HepG2 (cell line): ENCODE results near the gene NREP. TPM values are rescaled to one million over a fixed set of nuclear protein-coding genes. Genes with fewer than 3 reads are reported as not detected.

Experiments
- ATAC-seq: fragments of 200-7000 bp; cut with Tn5 transposase; 3 replicates; pipeline ENCODE4 v1.9.1; 2020; ENCODE audit warnings: mild to moderate bottlenecking, moderate library complexity
- BruUV-seq: library from RNA; stranded (reverse); fragments of 400-500 nt; replicated peaks from 2 replicates; lab custom pipeline; 2021; lab: Mats Ljungman, UMichigan
- CTCF ChIA-PET: fragments of 300-600 bp; formaldehyde crosslinking; extraction: SDS; loops from one replicate; lab custom pipeline; 2021; ENCODE audit warnings: low total read pairs, inconsistent platforms, low intra/inter-chr PET ratio; lab: Yijun Ruan, JAX
- POLR2A ChIA-PET: fragments of 350-600 bp; sonication (Branson Sonifier 250); formaldehyde crosslinking; loops from one replicate; lab custom pipeline; 2020; ENCODE audit warnings: antibody characterized with exemption, inconsistent platforms; lab: Yijun Ruan, JAX
- DNase-seq: peaks from one replicate; pipeline ENCODE4 v3.0.0-alpha.2; 2015; ENCODE audit warnings: low spot score
- FAIRE-seq: peaks from 3 replicates; lab custom pipeline; 2011; peaks lifted over from hg19 to GRCh38; lab: Jason Lieb, UNC
- H2AFZ ChIP-seq: one replicate; pipeline ENCODE4 v1.6.1; 2011; ENCODE audit warnings: low read length, inconsistent platforms
- H3K27ac ChIP-seq: fragments of 300-600 bp; 3 replicates; pipeline ENCODE4 v1.8.0; 2011; ENCODE audit warnings: mixed run types, mild to moderate bottlenecking, mixed read lengths, low read length, inconsistent platforms; ENCODE audit not compliant: insufficient read depth; ENCODE audit errors: extremely low read length
- H3K27me3 ChIP-seq, 2 experiments: fragments of 200-600 bp in 1 of 2; 2 replicates in 1 of 2; 3 replicates in 1 of 2; pipeline versions ENCODE4 v1.6.0 to v1.8.0; 2011; ENCODE audit warnings: low read length in 2 of 2, mild to moderate bottlenecking in 2 of 2, moderate library complexity in 2 of 2, inconsistent platforms in 1 of 2; ENCODE audit not compliant: insufficient read depth in 2 of 2, control insufficient read depth in 1 of 2
- H3K36me3 ChIP-seq, 2 experiments: fragments of 200-600 bp in 1 of 2; replicated peaks in 1 of 2; 2 replicates in 1 of 2; 3 replicates in 1 of 2; pipeline versions ENCODE4 v1.5.1 to v1.8.0; 2011; ENCODE audit warnings: low read length in 2 of 2, inconsistent platforms in 1 of 2; ENCODE audit not compliant: insufficient read depth in 2 of 2, control insufficient read depth in 1 of 2
- H3K4me1 ChIP-seq: 2 replicates; pipeline ENCODE4 v1.5.1; 2012; ENCODE audit warnings: low read length, inconsistent platforms; ENCODE audit not compliant: insufficient read depth
- H3K4me2 ChIP-seq: 2 replicates; pipeline ENCODE4 v1.6.0; 2011; ENCODE audit warnings: low read depth, low read length, inconsistent platforms
- H3K4me3 ChIP-seq, 3 experiments: fragments of 200-600 bp in 1 of 3; sonication (generic), shearing (Covaris generic) in 1 of 3; replicated peaks in 1 of 3; 2 replicates each; pipeline ENCODE4 v1.5.1; 2011 to 2016; ENCODE audit warnings: low read length in 3 of 3, inconsistent platforms in 2 of 3, low read depth in 2 of 3, mild to moderate bottlenecking in 2 of 3, control low read depth in 1 of 3, mixed read lengths in 1 of 3; ENCODE audit not compliant: insufficient read depth in 1 of 3
- H3K79me2 ChIP-seq: one replicate; pipeline ENCODE4 v1.6.1; 2011; ENCODE audit warnings: low read length, inconsistent platforms; ENCODE audit not compliant: insufficient read depth
- H3K9ac ChIP-seq: 2 replicates; pipeline ENCODE4 v1.6.0; 2011; ENCODE audit warnings: mild to moderate bottlenecking, low read depth, low read length, inconsistent platforms; ENCODE audit not compliant: insufficient read depth
- H3K9me3 ChIP-seq: 2 replicates; pipeline ENCODE4 v1.5.1; 2012; ENCODE audit warnings: mild to moderate bottlenecking, low read length
- H4K20me1 ChIP-seq: 2 replicates; pipeline ENCODE4 v1.6.0; 2011; ENCODE audit warnings: inconsistent platforms, mild to moderate bottlenecking, low read length, moderate library complexity; ENCODE audit not compliant: insufficient read depth
- BORCS8-MEF2B ChIP-seq: sonication (generic); formaldehyde crosslinking; IDR thresholded peaks from 2 replicates; pipeline ENCODE4 v1.8.0; 2022; ENCODE audit warnings: mild to moderate bottlenecking, missing genetic modification reagents
- ELF1 ChIP-seq: sonication (generic); formaldehyde crosslinking; IDR thresholded peaks from 2 replicates; pipeline ENCODE4 v1.4.0; 2020; ENCODE audit warnings: missing genetic modification reagents
- IRF1 ChIP-seq: sonication (generic); formaldehyde crosslinking; IDR thresholded peaks from 2 replicates; pipeline ENCODE4 v1.4.0; 2020; ENCODE audit warnings: low read depth, mild to moderate bottlenecking, missing genetic modification reagents
- KAT2B ChIP-seq: fragments of 150-350 bp; IDR thresholded peaks from 2 replicates; pipeline ENCODE4 v1.6.1; 2014; ENCODE audit warnings: low read depth, low read length, borderline replicate concordance
- RFXANK ChIP-seq: IDR thresholded peaks from 2 replicates; pipeline ENCODE4 v1.6.1; 2016
- STAG1 ChIP-seq: sonication (generic); formaldehyde crosslinking; IDR thresholded peaks from 2 replicates; pipeline ENCODE4 v1.4.0; 2020; ENCODE audit warnings: missing genetic modification reagents
- TIGD3 ChIP-seq: sonication (generic); formaldehyde crosslinking; IDR thresholded peaks from 2 replicates; pipeline ENCODE4 v1.5.1; 2020; ENCODE audit warnings: mild to moderate bottlenecking, missing genetic modification reagents, borderline replicate concordance
- ZFAT ChIP-seq: sonication (generic); formaldehyde crosslinking; conservative IDR thresholded peaks from 2 replicates; pipeline ENCODE4 v1.8.1; 2023; ENCODE audit warnings: missing genetic modification reagents, inconsistent platforms
- ZNF230 ChIP-seq: sonication (generic); formaldehyde crosslinking; IDR thresholded peaks from 2 replicates; pipeline ENCODE4 v1.4.0; 2020; ENCODE audit warnings: mild to moderate bottlenecking, missing genetic modification reagents
- ZNF747 ChIP-seq: sonication (generic); formaldehyde crosslinking; IDR thresholded peaks from 2 replicates; pipeline ENCODE4 v1.8.1; 2023; ENCODE audit warnings: missing genetic modification reagents, mild to moderate bottlenecking, borderline replicate concordance
- ZNF792 ChIP-seq: IDR thresholded peaks from 2 replicates; pipeline ENCODE4 v1.6.1; 2016
- ZSCAN25 ChIP-seq: sonication (generic); formaldehyde crosslinking; IDR thresholded peaks from 2 replicates; pipeline ENCODE4 v1.8.0; 2022; ENCODE audit warnings: mild to moderate bottlenecking, missing genetic modification reagents
- WGBS: methylation state at CpG from one replicate; pipeline ENCODE4 v1.1.6; 2017; ENCODE audit warnings: low lambda C conversion rate; 5-methylcytosine and 5-hydroxymethylcytosine counted together
- in situ Hi-C: cut with HindIII; loops from 2 replicates; pipeline ENCODE4 v1.10.0; 2017; ENCODE audit warnings: low pct_unique_long_range_greater_than_20kb; ENCODE audit not compliant: extremely low pct_ligation_motif_present
- intact Hi-C: fragments of 100-400 bp; cut with micrococcal nuclease; formaldehyde crosslinking; loops from one replicate; pipeline ENCODE4 v1.10.0; 2022; ENCODE audit not compliant: unreplicated experiment
- polyA plus RNA-seq, 8 experiments: library from polyadenylated mRNA; depleted of rRNA in 3 of 8; stranded (reverse) in 7 of 8; unstranded in 1 of 8; fragments of >200 nt; fragmentation: Illumina TruSeq in 4 of 8; extraction: Trizol in 4 of 8; gene quantifications; 2 replicates each; pipeline versions ENCODE4 v1.2.1 to v1.2.3, GENCODE V29; 2011 to 2016; ENCODE audit warnings: low read depth in 4 of 8, missing spikeins in 1 of 8, mixed read lengths in 1 of 8; ENCODE audit not compliant: insufficient read depth in 1 of 8
- total RNA-seq, 5 experiments: library from RNA; depleted of rRNA; stranded (reverse); fragments of >200 nt; fragmentation: Illumina TruSeq; extraction: Trizol; gene quantifications; 2 replicates each; pipeline ENCODE4 v1.2.3, GENCODE V29; 2016; ENCODE audit warnings: low read depth in 1 of 5
- TF ChIP-seq, protein P1 (sequence below): fragments of 450-650 bp; IDR thresholded peaks from 2 replicates; pipeline ENCODE4 v1.6.1; 2016

NREP gene
- total and polyA plus RNA-seq, 2 of the 13 experiments (the other 11 are each of a cell fraction or from before 2014, with no cell fraction given), result 40.5 to 102 TPM

DNA sequence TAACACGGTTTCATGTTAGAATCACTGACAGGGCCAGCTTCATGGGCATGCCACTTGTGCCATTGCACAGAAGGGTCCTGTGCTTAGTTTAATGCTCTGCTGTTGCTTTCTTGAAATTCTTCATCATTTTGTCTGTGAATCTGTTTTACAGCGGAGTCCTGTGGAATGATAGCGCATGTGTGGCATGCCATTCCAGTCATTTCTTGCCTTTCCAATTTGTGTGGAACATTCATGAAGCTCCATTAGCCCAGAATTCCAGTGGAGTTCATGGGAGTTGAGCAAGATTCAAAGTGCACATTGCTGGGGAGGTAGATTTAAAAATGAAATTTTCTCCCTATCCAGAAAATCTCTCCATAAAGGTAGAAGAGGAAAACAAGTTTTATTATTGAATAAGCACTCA, 43.4 kb upstream of the NREP start:
- ChIA-PET POLR2A (no interaction called here), CTCF (no interaction called here)
- in situ Hi-C loops, result no loop called here

More for the DNA sequence above, 43.4 kb upstream of the NREP start:
- WGBS, result 58% methylated on average over 3 of the region's 3 CpGs
- FAIRE-seq, result no peak
- Histone ChIP-seq H3K27me3 (no peaks in the 10 kb centered on the region), H4K20me1 (no peaks in the 10 kb centered on the region), H3K27ac (no peak overlapping the region), H3K79me2 (no peaks in the 10 kb centered on the region), H2AFZ (no peak overlapping the region), H3K36me3 (no peaks in the 10 kb centered on the region), H3K4me2 (no peak overlapping the region), H3K9ac (no peak overlapping the region), H3K4me3 (no peak overlapping the region), H3K4me1 (no peaks in the 10 kb centered on the region), H3K9me3 (no peaks in the 10 kb centered on the region)
- TF ChIP-seq ZFAT (no peak), KAT2B (no peak), RFXANK (CRISPR knock-in tag) (no peak), ZNF747 (no peak), ZNF230 (no peak), STAG1 (CRISPR knock-in tag) (no peak), ZNF792 (no peak), ELF1 (CRISPR knock-in tag) (no peak), BORCS8-MEF2B (no peak), IRF1 (no peak), TIGD3 (no peak), ZSCAN25 (CRISPR knock-in tag) (no peak)
- TF ChIP-seq, protein P1, sequence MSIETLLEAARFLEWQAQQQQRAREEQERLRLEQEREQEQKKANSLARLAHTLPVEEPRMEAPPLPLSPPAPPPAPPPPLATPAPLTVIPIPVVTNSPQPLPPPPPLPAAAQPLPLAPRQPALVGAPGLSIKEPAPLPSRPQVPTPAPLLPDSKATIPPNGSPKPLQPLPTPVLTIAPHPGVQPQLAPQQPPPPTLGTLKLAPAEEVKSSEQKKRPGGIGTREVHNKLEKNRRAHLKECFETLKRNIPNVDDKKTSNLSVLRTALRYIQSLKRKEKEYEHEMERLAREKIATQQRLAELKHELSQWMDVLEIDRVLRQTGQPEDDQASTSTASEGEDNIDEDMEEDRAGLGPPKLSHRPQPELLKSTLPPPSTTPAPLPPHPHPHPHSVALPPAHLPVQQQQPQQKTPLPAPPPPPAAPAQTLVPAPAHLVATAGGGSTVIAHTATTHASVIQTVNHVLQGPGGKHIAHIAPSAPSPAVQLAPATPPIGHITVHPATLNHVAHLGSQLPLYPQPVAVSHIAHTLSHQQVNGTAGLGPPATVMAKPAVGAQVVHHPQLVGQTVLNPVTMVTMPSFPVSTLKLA, result no peak
- DNase-seq, result no peak
- no peak for ATAC-seq
- BruUV-seq, result no TSS peak
- intact Hi-C loops, result no loop called here
